Keratinocyte (primary cell): ENCODE results near the gene IL1RAP.

Source experiments
- EZH2 ChIP-seq: IDR thresholded peaks from one replicate; pipeline ENCODE4 v1.6.1; 2012; ENCODE audit warnings: inconsistent platforms, mild to moderate bottlenecking, low read length, moderate library complexity
- TF ChIP-seq, protein P1 (sequence below), 3 experiments: IDR thresholded peaks in 1 of 3; conservative IDR thresholded peaks in 1 of 3; optimal IDR thresholded peaks in 1 of 3; 2 replicates in 2 of 3; 3 replicates in 1 of 3; pipeline versions ENCODE3 to v1.5.1; 2011; ENCODE audit warnings: low read length in 3 of 3, mild to moderate bottlenecking in 3 of 3, moderate library complexity in 2 of 3, control low read depth in 1 of 3, inconsistent platforms in 1 of 3; ENCODE audit not compliant: insufficient read depth in 2 of 3; ENCODE audit errors: extremely low read depth in 1 of 3

DNA sequence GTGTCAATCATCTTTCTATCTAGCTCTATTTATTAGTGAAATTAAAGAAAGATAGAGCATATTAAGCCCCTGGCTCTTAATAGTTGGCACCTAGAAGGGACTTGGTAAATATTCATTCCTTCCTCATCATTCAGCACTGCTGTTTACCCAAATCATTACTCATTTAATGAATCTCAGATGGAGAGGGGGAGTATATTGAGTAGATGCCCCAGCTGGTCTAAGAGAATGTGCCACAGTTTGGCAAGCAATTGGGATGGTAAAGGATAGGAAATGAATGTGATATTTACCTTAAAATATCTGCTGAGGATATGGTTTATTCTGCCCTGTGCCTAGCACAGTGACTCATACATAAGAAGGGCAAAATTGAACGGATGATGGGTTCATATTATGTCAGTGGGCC, 6.0 kb downstream of the IL1RAP start:
- no peak for TF ChIP-seq EZH2
- TF ChIP-seq, protein P1, sequence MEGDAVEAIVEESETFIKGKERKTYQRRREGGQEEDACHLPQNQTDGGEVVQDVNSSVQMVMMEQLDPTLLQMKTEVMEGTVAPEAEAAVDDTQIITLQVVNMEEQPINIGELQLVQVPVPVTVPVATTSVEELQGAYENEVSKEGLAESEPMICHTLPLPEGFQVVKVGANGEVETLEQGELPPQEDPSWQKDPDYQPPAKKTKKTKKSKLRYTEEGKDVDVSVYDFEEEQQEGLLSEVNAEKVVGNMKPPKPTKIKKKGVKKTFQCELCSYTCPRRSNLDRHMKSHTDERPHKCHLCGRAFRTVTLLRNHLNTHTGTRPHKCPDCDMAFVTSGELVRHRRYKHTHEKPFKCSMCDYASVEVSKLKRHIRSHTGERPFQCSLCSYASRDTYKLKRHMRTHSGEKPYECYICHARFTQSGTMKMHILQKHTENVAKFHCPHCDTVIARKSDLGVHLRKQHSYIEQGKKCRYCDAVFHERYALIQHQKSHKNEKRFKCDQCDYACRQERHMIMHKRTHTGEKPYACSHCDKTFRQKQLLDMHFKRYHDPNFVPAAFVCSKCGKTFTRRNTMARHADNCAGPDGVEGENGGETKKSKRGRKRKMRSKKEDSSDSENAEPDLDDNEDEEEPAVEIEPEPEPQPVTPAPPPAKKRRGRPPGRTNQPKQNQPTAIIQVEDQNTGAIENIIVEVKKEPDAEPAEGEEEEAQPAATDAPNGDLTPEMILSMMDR (optimal IDR thresholded peaks at IDR 0.05 in 1 of 3, IDR thresholded peaks at IDR 0.05 in 1 of 3, conservative IDR thresholded peaks at IDR 0.05 in 1 of 3; ENCODE audit: extremely low read depth in 1 of 3, insufficient read depth in 2 of 3, low read length in 3 of 3): no peak
